Pons (tissue), 1 donor: ENCODE data around the gene LRRC72.
"Not testable (repeated sequence)": the region's sequence is repeated elsewhere in the genome, so short reads cannot be mapped to it uniquely, and the experiment has no call there.

Experiments used
- DNase-seq: peaks from one replicate; pipeline ENCODE4 v3.0.0-alpha.2; 2016; ENCODE audit warnings: low spot score

LRRC72 gene

GRCh38 chr7:16526742-16527540 lies at the start of gene LRRC72:
Gene LRRC72 (plus strand): TSS chr7:16526825. CDS start chr7:16526953, 128 bp downstream.
- DNase-seq: no peak

- no peak for DNase-seq
These were observed 47.5 kb upstream of the LRRC72 start for GRCh38 chr7:16479161-16479560.

DNA sequence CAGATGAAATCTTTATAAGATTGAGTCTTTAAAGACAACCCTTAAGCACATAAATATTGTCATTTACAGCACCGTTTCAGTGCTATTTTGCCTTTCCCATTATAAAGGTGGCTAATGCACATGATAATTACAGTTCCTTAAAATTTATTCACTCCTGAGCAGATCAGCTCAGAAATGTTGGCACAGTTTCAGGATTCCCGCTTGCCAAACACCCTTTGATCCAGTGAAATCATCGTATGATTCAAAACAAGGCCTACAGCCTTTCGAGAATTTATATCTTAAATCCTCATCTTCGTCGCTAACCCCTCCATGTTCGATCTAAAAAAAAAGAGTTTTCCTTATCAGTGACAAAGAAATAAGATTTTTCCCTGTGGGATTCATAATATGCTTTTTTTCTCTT lies 47.0 kb upstream of the LRRC72 start:
- DNase-seq: no peak

GRCh38 chr7:16484453-16485158 lies 42.0 kb upstream of the LRRC72 start:
- DNase-seq: no peak

GRCh38 chr7:16491148-16491547 lies 35.5 kb upstream of the LRRC72 start:
- peak; percentile 57 for DNase-seq

DNA sequence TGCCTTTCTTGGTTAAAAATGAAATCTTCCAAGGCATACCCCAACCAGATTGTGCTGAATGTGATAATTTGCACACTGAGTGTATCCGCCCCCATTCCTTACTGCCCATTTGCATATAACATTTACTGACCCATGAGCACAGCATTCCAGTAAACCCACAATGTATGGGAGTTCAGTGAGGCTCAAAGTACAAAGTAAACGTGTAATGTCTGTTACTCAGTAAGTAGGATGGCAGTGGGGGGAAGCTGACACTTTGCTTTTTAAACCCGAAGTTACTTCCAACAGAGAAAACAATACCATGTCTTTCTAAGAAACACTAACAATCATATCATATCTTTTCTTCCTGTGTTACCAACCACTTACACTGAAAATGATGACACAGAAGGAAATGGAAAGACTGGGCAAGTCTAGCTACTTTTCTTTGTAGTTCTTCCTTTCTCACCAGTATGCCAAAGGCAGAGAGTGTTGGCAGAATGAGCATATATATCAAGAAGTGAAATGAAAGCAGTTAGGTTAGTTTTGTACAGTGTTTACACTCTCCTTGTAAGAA lies 34.0 kb upstream of the LRRC72 start:
- peak; percentile 7 for DNase-seq

- DNase-seq: peak; percentile 22
These were observed 33.4 kb upstream of the LRRC72 start for GRCh38 chr7:16493266-16493665.

GRCh38 chr7:16494551-16494950 lies 32.1 kb upstream of the LRRC72 start:
- DNase-seq: peak; percentile 53

GRCh38 chr7:16494955-16495719 lies 31.5 kb upstream of the LRRC72 start:
- DNase-seq: no peak

DNA sequence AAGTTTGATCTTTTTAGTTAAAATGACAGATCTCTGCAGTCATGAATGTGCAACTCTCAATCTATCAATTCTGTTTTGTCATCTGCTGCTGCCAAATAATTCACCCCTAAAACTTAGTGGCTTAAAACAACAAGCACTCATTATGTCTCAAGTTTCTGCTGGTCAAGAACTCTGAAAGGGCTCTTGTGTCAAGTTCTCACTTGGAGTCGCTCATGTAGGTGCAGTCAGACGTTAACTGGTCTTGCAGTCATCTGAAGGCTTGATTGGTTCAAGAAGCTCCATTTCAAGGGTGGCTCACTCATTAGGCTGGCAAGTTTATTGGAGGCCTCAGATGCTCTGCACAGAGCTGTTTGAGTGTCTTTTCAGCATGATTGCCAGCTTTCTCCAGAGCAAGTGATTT lies 28.5 kb upstream of the LRRC72 start:
- DNase-seq: no peak

DNA sequence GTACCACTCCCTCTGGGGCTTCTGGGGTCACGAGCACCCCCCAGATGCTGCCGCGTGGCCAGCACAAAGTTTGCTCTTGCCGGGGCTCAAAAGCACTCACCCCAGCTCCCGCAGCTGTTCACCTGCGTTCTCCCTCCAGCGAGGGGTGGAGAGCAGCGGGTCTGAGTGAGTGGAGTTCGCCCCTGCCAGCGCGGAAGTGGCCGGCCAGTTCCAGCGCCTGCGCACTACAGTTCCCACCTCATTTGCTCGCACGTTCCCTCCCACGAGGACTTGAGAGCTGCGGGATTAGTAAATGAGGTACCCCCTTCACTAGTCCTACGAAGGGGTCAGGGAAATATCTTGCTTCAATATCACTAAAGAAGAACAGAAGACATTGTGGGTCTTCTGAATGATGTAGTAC lies 24.3 kb upstream of the LRRC72 start:
- no peak for DNase-seq

- DNase-seq: no peak
These were observed 22.6 kb upstream of the LRRC72 start for GRCh38 chr7:16504019-16504418.

DNA sequence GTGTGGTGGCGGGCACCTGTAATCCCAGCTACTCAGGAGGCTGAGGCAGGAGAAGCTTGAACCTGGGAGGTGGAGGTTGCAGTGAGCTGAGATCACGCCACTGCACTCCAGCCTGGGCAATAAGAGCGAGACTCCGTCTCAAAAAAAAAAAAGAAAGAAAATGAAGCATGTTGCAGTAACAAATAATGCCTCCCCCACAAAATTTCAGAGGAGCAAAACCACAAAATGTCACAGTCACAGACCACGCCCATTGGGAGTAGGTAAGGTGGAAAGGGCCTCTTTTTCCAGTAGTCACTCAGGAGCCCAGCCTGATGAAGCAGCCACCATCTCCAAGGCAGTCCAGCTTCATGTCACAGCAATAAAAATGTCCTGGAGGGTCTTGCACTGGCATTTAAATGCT lies 20.2 kb upstream of the LRRC72 start:
- not testable (repeated sequence) for DNase-seq

GRCh38 chr7:16509829-16510228 lies 16.8 kb upstream of the LRRC72 start:
- no peak for DNase-seq

DNA sequence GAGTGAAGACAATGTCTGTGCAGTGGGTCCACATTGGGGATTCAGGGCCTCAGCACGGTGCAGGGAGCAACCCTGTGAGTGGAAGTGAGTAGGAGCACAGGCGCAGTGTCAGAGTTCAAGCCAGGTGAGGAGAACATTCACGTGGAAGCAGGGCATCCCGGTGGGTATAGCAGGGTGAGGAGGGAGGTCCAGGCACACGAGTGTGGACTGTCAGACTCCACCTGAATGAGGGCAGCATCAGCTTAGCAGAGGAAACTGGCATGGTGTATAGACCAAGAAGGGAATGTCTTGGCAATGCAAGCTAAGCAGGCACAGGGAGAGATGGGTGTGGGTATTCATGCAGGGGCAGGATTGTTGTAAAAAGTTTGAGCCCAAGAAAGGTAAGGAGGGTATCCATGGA lies 15.3 kb upstream of the LRRC72 start:
- DNase-seq: no peak

DNA sequence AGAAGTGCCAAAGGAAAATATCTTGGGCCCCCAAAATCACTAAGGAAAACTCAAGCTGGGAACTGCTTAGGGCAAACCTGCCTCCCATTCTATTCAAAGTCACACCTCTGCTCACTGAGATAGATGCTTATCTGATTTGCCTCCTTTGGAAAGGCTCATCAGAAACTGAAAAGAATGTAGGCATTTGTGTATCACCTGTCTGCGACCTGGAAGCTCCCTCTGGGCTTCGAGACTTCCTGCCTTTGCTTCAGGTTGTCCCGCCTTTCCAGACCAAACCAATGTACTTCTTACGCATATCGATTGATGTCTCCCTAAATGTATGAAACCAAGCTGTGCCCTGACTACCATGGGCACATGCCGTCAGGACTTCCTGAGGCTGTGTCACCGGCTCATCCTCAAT lies 14.5 kb upstream of the LRRC72 start:
- DNase-seq: no peak

DNA sequence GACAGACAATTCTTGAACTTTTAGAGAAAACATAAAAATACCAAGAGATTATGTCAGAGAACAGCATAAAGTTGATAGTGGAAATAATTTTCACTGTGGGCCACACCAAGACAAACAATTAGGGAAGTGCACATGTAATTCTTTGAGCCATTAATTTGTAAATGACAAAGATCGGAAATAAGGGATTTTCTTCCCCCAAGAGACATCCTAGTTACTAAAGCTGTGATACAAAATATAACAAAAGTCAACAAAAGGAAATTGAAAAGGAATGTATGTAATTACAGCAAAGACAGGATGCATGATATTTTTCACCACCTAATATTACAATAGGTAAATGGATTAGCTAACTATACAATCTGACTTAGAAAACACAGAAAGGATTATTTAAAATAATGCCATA lies 12.4 kb upstream of the LRRC72 start:
- no peak for DNase-seq

- no peak for DNase-seq
These were observed 11.9 kb upstream of the LRRC72 start for GRCh38 chr7:16514729-16515128.

DNA sequence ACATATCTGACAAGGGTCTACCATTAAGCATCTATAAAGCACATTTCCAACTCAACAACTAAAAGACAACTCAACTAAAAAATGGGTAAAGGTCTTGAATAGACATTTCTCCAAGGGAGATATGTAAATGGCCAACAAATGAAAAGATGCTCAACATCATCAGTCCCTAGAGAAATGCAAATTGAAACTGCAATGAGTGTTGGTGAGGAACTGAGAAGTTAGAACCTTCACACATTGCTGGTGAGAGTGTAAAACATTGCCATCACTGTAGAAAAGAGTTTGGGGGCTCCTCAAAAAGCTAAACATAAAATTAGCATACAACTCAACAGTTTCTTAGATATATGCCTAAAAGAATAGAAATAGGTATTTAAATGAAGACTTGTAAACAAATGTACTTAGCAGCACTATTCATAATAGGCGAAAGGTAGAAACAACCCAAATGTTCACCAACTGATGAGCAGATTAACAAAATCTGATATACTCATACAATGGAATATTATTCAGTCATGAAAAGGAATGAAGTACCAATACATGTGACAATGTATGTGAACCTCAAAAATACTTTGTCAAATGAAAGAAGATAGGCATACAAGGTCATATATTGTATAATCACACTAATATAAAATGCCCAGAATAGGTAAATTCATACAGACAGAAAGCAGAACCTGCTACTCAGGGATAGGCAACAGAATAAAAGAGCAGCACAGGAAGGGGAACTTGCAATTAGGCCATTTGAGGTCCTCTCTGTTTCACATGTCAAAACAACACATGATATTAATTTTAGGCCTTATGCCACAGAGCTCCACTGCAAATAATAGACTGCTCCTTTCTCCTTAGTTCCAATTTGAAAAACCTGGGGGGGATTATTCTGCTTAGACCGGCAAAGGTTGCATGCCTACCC lies 10.6 kb upstream of the LRRC72 start:
- DNase-seq: no peak

- not testable (repeated sequence) for DNase-seq
These were observed 6.6 kb upstream of the LRRC72 start for GRCh38 chr7:16519985-16520384.

GRCh38 chr7:16524332-16524731 lies 2.3 kb upstream of the LRRC72 start:
- DNase-seq: no peak
